HG03280 (cell line): ENCODE results near the gene SPI1.
"Not testable (repeated sequence)": the region's sequence is repeated elsewhere in the genome, so short reads cannot be mapped to it uniquely, and the experiment has no call there.

Experiments
- ATAC-seq: cut with Tn5 transposase; IDR thresholded peaks from one replicate; pipeline ENCODE4 v1.9.1; 2021; ENCODE audit warnings: mild to moderate bottlenecking, moderate library complexity; ENCODE audit not compliant: unreplicated experiment

Gene SPI1

DNA sequence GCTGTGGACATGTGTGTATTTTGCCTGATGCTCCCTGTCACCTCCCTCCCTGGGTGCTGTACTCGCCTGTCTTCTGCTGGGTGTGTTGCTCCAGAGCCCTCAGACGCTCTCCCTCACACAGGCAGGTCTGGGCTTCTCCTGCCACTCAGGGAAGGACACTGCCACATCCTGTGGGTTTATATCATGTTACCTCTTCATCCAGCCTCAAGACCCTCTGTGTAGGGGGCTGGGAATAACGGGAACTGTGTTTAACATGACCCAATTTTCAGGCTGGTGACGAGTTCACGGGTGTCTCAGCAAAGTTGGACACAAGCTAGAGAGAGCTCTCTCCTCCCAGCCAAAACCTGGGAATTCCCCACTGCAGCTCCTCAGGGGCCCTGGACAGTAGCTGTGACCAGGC lies 50.4 kb downstream of the SPI1 start:
- ATAC-seq, result no peak

DNA sequence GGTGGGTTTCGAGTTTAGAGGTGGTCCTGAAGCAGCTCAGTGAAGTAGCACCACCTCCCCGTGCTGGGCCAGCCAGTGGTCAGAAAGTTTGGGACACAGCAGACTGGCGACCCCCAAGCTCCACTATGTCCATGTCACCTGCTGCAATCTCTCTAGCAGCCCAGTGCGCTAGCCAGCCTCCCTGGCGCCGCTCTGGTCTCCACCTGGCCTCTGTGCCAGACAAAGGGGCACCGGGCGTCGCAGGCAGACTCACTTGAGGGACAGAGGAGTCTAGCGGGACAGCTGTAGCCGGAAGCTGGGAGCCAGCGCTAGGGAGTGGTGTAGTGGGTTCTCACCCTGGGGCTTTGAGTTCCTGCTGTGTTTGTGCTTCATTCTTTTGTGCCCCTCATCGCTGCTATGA lies 51.3 kb downstream of the SPI1 start:
- ATAC-seq, result no peak

DNA sequence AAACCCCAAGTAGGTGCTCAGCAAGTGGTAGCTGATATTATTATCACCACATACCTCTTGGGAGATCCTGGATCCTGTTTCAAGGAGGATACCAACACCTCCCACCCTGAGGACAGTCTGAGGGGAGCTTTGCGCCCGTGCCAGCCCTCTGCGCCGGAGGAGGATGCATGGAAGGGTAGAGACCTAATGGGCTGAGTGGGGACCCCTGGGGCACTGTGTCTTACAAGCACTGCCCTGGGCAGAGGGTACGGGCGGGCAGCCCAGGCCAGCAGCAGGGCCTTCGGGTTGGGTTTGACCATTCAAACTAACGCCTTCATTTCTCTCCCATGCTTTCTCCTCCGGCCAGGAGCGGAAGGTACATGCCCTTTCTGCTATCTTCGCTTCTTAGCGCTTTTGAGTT lies 52.1 kb downstream of the SPI1 start:
- ATAC-seq, result no peak

DNA sequence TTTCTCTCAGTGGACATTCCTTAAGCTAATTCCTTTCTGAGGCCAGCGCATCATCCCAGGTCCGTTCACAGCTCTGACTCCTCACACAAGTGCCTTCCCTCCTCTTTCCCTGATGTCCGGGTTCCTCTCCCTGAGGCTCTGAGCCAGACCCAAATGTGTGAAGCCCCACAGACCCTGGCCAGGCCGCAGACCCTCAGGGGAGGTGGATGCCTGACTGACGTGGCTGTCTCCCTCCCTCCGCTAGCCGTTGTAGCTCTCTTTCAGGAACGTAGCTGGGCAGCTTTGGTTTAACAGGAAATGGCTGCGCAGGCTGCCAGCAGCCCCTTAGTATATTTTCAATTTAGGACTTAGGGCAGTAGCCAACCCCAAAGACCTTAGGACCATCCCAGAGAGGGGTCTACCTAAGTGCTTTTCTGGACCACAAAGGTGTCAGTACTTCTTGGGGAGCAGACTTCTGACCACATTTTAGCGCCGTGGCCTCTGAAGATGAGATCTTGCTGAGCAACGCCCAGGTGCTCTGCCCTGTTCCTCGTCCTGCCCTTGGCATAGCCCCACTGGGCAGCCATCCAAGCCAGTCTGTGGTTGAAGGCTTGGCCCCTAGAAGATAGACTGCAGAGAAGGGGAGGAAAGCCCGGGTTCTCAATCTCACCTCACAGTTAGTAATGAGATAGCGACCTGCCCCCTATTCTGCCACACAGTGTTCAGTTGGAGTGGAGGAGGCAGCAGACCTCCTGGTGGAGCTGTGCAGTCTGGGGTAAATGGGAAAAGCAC lies 52.9 kb downstream of the SPI1 start:
- no peak for ATAC-seq

DNA sequence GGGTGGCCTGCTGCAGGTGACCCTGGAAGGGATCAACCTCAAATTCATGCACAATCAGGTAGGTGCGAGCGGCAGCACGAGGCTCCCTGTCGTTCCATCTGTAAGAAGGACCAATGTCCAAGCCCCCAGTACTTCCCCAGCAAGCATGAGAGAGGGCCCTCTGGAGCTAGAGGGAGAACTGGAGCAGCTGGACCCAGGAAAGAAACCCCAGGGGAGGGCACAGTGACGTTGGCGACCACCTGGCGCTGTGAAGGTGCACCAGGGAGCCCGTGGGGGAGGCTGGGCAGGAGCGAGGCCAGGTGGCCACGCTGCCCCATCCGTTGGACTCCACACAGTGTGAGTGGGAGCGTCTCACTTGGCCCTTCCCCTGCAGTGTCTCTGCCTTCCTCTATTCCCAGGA lies 53.8 kb downstream of the SPI1 start:
- no peak for ATAC-seq

DNA sequence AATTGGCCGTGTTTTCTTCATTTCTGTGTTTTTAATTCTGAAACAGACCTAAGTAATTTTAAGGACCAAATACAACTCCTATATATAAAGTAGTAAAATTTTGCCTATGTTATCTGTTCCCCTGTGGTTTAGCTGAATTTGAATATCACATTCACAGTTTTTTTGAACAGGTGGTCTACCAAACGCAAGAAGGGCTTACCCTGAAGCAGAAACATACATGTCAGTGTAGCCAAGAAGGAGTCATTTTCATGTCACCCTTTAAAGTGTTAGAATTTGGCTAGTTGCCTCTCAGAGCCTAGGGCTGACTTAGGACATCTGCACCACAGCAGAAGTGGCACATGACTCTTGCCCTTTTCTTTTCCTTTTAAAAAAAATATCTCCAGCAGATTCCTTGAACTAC lies 60.2 kb downstream of the SPI1 start:
- ATAC-seq, result no peak

DNA sequence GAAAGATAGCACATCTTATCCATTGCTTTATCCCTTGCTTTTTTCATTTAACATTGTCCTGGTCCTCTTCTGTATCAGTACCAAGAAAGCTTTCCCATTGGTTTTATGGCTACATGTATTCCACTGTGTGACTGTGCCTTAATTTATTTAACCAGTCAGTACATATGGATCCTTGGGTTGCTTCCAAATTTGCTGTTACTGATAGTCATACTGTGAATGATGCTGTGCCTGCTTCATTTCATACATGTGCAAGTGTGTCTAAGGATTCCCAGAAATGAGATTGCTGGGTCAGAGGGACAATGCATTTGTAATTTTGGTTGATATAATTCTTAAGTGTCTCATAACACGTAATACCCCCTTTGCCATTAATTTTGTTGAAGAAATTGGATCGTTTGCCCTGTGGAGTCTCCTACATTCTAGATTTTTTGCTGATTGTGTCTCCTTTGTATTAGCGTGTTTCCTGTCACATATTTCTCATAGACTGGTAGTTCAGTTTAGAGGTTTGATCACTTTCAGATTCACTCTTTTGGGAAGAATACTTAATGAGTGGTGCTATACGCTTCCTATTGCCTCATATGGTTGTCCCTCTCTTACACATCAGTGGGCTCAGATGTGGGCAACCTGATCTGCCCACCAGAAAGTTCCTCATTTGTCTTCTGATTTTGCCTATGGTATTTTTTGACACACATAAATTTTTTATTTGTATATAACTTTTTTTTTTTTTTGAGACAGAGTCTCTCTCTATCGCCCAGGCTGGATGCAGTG lies 61.1 kb downstream of the SPI1 start:
- no peak for ATAC-seq

DNA sequence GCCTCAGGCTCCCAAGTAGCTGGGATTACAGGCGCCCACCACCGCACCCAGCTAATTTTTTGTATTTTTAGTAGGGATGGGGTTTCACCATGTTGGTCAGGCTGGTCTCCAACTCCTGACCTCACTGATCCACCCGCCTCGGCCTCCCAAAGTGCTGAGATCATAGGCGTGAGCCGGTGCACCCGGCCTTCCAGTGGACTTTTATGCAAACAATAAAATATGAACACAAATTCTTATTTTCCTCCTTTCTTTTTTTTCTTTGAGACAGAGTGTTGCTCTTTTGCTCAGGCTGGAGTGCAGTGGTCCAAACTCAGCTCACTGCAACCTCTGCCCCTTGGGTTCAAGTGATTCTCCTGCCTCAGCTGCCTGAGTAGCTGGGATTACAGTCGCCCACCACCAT lies 61.8 kb downstream of the SPI1 start:
- ATAC-seq, result not testable (repeated sequence)

DNA sequence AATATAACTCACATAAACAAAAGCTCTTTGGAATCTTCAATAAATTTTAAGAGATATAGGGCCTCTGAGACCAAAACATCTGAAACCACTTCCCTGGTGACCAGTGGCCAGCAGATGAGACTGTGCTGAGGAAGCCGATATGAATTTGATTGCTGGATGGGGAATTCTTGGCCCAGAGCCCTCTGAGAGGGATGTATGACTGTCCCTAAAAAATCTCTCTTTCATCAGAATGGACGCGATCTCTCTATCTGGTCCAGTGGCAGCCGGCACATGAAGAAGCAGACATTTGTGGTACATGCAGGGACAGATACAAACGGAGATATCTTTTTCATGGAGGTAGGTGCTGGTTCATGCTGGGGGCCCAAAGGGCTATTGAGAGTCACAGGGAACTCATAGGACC lies 63.4 kb downstream of the SPI1 start:
- no peak for ATAC-seq

DNA sequence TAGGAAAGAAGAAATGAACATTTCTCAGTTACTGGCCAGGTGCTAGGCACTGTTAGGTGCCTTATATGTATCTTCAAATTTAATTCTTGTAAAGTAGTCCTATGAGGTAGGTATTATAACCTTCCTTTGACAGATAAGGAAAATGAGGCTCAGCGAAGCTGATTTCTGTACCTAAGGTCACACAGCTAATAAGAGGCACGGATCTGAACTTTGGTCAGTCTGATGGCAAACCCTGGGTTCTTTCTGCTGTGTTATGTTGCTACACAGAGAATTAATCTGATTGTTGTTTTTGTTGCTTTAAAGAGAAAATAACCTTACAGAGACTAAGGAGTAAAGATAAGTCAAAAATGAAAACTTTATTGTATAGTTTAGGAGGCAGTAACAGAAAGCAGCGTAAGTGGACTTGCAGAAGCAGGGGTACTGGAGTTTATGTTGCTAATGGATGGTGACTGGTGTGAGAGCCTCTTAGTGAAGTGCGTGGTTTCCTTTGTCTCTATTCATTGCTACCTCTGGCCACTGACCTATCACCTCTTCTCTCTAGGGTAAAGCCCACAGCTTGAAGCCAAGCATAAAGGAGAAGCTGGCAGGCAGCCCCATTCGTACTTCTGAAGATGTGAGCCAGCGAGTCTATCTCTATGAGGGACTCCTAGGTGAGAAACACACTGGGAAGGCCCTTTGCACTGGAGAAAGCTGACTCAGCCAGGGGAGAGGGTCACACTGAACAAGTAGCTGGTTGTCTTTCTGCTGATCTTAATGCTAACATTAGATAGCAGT lies 70.1 kb downstream of the SPI1 start:
- ATAC-seq, result no peak

DNA sequence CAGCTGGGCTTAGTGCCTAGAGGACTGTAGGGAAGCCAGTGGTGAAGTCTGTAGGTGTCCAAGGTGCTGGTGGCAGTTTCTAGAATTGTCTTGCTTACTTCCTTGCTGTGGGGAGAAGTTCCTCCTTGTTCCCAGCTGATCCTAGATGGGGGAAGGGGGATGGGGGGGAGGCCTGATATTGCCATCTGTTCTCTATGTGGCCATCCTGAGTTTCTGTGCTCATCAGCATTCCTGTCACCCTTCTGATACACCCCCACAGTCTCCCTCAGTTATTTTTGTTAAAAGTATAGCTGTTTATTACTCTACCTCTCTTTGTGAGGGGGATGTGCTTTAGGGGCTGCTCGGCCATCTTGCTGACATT lies 71.9 kb downstream of the SPI1 start:
- no peak for ATAC-seq

DNA sequence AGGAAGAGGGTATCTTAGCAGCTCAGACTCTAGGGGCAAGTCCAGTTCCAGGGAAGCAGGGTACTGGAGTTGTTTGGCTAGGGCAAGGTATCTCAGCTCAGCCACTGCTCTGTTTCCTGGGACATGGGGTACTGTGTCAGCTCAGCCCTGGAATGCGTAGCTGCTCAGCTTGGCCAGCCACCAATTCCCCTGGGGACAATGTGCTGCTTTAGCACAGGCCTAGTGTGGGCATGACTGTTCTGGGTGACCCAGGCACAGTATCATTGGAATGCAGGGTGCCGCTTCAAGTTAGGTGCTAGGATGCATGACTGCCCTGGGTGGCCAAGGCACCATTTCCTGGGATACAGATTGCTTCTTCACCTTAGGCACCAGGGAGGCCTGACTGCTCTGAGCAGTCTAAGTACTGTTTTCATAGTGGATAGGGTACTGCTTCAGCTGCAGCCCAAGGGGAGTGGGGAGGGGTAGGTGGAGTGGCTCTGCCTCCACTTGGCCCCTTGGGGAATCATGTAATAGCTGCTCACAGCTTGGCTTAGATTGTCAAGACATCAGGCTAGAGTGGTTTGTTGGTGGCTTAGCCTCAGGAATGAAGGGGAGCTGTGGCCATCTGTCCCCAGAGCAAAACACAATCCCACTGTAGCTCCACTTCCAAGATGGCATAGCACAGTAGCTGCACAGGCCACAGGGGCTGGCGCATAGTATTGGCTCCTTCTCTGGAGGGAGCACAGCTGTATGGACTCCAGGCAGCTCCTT lies 72.4 kb downstream of the SPI1 start:
- ATAC-seq, result no peak
